NCI-H510A (cell line): ENCODE results near the gene H1-8.
"Not testable (repeated sequence)": the region's sequence is repeated elsewhere in the genome, so short reads cannot be mapped to it uniquely, and the experiment has no call there.

Source experiments
- DNase-seq: peaks from one replicate; lab custom pipeline; 2025; lab: John Stamatoyannopoulos, UW

The H1-8 gene

GRCh38 chr3:129543156-129543790 lies at the start of gene H1-8:
Gene H1-8, plus strand, starts transcription at chr3:129543175. Its CDS starts 44 bp downstream, at chr3:129543219.
- no peak for DNase-seq

GRCh38 chr3:129493206-129493605 lies 49.8 kb upstream of the H1-8 start:
- DNase-seq: no peak

GRCh38 chr3:129494499-129494898 lies 48.5 kb upstream of the H1-8 start:
- not testable (repeated sequence) for DNase-seq

GRCh38 chr3:129495006-129495639 lies 47.9 kb upstream of the H1-8 start:
- not testable (repeated sequence) for DNase-seq

- not testable (repeated sequence) for DNase-seq
Observed at GRCh38 chr3:129497876-129498275, 45.1 kb upstream of the H1-8 start.

- DNase-seq: not testable (repeated sequence)
Observed at GRCh38 chr3:129498603-129499488, 44.1 kb upstream of the H1-8 start.

- DNase-seq: not testable (repeated sequence)
Observed at GRCh38 chr3:129499604-129500333, 43.2 kb upstream of the H1-8 start.

GRCh38 chr3:129500334-129500658 lies 42.7 kb upstream of the H1-8 start:
- no peak for DNase-seq

GRCh38 chr3:129501630-129502029 lies 41.3 kb upstream of the H1-8 start:
- no peak for DNase-seq

GRCh38 chr3:129502641-129503408 lies 40.1 kb upstream of the H1-8 start:
- DNase-seq: peak; percentile 60

GRCh38 chr3:129503471-129504291 lies 39.3 kb upstream of the H1-8 start:
- no peak for DNase-seq

GRCh38 chr3:129504471-129505100 lies 38.4 kb upstream of the H1-8 start:
- DNase-seq: no peak

- no peak for DNase-seq
Observed at GRCh38 chr3:129505341-129505740, 37.6 kb upstream of the H1-8 start.

GRCh38 chr3:129506231-129506742 lies 36.7 kb upstream of the H1-8 start:
- peak; percentile 53 for DNase-seq

- DNase-seq: no peak
Observed at GRCh38 chr3:129507181-129507831, 35.7 kb upstream of the H1-8 start.

- DNase-seq: no peak
Observed at GRCh38 chr3:129512595-129512994, 30.4 kb upstream of the H1-8 start.

- DNase-seq: no peak
Observed at GRCh38 chr3:129513705-129514104, 29.3 kb upstream of the H1-8 start.

- DNase-seq: no peak
Observed at GRCh38 chr3:129514110-129514509, 28.9 kb upstream of the H1-8 start.

GRCh38 chr3:129514563-129514962 lies 28.4 kb upstream of the H1-8 start:
- no peak for DNase-seq
